NCI-H748 (cell line): ENCODE results near the gene CHST12.

ENCODE experiments used
- DNase-seq: peaks from one replicate; lab custom pipeline; 2025; ENCODE audit not compliant: unreplicated experiment; lab: John Stamatoyannopoulos, UW

The CHST12 gene

DNA sequence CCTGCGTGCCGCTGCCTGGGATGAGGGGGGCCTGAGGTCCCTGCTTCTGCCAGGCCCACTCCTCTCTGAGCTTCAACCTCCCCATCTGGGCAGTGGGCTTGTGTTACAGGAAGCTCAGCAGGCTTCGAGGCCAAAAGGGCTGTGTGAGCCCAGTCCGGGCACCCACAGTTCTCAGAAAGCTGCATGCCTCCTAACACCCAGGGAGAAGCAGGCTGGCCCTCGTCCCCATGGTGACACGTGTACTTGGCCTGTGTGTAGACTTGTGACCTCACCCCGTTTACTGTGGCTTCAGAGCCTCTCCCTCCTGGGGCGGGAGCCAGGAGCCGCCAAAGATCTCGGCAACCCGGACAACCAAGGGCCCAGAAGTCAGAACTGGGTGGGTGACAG lies 75.0 kb downstream of the CHST12 start:
- DNase-seq, result no peak

- no peak for DNase-seq
These were observed 75.4 kb downstream of the CHST12 start for GRCh38 chr7:2478800-2479199.

DNA sequence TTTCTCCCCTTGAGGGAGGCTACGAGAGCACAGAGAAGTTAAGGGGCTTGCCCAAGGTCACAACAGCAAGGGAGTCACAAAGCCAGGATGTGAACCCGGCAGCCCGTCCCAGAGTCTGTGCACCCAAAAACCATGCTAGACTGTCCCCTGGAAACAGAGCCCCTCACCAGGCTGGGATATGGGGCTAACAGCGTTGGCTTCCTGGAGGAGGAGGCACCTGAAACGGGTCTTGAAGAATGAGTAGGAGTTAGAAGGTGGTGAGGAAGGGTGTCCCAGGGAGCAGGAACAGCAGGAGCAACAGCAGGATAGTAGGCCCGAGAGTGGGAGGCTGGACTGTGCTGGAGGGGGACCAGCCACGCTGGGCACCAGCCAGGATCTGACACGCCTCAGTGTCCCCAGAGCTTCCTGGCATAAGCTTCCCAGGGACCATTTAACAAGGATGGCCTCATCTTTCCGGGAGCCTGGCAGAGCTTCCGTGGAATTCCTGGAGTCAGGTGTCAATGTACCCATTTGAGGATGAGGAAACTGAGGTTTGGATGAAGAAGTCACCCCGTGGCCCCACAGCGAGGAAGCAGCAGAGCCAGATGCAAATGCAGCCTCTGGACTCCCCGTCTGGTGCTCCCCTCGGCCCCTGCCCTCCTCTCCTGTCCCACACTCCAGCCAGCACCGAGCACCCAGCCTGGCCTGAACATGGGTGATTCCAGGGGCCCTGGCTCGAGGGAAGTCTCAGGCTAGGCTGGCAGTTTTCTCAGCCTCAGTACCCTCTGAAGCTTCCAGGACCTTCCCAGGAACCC lies 76.1 kb downstream of the CHST12 start:
- DNase-seq, result no peak

- no peak for DNase-seq
These were observed 76.6 kb downstream of the CHST12 start for GRCh38 chr7:2480070-2480408.

- DNase-seq, result no peak
These were observed 77.8 kb downstream of the CHST12 start for GRCh38 chr7:2481195-2481594.

DNA sequence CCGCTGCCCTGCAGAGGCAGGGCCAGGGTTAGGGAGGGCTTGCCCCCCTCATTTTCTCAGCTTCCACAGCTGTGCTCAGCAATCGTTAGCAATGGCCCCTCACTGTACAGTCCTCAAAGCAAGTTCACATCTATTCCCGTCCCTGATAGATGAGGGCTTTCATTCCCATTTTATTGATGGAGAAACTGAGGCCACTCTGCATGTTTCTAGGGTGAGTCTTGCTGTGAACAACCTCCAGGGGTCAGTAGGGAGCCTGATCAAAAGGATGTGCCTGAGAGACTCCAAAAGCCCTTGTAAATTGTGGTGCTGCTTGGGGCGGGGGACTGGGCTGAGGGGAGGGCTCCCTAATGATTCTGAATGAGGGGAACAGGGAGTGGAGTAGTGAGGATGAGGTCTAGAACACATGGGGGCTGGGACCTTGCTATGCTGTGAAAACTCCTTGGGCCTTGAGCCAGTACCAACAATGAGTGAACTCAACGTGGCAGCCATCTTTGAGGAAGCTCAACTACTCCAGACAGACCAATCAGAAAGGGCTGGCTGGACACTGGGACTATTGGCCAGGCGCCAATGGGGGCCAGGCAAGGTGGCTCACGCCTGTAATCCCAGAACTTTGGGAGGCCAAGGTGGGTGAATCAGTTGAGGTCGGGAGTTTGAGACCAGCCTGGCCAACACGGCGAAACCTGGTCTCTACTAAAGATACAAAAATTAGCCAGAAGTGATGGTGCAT lies 79.5 kb downstream of the CHST12 start:
- DNase-seq, result no peak

DNA sequence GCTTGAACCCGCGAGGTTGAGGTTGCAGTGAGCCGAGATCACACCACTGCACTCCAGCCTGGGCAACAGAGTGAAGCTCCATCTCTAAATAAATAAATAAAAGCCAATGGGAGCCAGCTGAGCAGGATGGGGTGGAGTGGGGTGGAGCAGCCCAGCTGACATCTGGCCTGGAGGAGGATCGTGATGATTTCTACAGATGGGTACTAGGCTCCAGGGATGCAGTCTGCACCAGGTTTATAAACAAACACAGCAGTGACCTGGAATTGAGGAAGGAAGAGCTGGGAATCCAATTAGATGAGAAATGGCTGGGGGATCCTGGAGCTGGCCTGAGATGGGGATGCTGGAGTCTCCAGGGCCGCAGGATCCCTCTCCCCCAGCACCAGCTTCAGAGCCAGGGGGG lies 80.1 kb downstream of the CHST12 start:
- DNase-seq, result peak; percentile 62

GRCh38 chr7:2484868-2485267 lies 81.5 kb downstream of the CHST12 start:
- no peak for DNase-seq

DNA sequence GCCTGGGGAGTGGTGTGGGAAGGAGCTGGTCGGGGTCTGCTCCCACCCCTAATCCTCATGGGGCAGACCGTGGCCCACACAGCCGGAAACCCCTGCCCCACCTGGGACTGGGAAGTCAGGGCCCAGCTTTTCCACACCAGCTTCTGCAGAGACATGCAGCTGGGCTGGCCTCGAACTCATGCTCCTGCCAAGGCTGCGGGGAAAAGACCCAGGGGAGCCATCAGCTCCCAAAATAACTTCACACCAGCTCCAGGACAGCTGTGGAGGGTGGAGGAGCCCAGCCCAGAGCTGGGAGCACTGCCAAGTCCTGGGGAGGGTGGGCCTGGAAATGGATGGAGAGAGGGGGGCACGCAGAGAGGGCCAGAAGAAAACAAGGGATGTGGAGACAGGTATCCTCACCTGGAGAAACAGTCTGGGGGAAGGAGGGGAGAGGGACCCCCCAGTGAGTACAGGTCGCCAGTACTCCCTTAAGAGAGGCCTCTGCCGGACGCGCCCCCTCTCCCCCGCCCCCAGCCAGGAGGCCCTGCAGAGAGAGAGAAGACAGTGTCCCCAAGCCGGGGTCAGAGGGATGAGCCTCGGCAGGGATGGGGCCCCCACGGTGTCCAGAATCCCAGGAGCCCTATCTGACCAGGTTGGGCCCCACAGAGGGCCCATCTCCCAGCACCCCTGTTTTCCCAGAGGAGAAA lies 84.3 kb downstream of the CHST12 start:
- DNase-seq, result no peak

- DNase-seq, result no peak
These were observed 84.8 kb downstream of the CHST12 start for GRCh38 chr7:2488272-2488645.

DNA sequence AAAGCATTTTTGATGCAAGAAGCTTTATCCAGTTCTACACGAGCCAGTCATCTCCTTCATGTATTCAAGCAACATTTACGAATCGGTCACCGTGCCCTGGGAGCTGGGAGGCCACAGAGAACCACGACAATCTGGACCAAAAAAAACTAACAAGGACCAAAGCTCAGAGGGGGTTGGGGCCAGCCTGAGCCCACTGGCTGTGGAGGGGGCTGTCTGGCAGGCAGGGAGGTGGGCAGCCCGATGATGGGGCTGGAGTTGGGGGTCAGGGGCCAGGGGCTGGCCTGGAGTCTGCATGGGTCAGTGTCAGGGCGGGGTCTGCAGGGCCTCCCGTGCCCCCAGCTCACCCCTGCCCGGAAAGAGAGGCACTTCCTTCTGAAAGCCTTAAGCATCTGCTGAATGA lies 85.3 kb downstream of the CHST12 start:
- DNase-seq, result no peak

- no peak for DNase-seq
These were observed 86.8 kb downstream of the CHST12 start for GRCh38 chr7:2490181-2490651.

DNA sequence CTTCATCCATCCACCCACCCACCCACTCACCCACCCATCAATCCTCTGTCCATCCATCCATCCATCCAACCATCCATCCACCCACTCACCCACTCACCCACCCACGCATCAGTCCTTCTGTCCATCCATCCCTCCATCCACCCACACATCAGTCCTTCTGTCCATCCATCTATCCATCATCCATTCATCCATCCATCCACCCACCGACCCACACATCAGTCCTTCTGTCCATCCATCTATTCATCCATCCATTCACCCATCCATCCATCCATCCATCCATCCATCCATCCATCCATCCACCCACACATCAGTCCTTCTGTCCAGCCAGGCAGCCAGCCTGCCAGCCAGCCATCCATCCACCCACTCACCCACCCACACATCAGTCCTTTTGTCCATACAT lies 88.6 kb downstream of the CHST12 start:
- DNase-seq, result no peak

DNA sequence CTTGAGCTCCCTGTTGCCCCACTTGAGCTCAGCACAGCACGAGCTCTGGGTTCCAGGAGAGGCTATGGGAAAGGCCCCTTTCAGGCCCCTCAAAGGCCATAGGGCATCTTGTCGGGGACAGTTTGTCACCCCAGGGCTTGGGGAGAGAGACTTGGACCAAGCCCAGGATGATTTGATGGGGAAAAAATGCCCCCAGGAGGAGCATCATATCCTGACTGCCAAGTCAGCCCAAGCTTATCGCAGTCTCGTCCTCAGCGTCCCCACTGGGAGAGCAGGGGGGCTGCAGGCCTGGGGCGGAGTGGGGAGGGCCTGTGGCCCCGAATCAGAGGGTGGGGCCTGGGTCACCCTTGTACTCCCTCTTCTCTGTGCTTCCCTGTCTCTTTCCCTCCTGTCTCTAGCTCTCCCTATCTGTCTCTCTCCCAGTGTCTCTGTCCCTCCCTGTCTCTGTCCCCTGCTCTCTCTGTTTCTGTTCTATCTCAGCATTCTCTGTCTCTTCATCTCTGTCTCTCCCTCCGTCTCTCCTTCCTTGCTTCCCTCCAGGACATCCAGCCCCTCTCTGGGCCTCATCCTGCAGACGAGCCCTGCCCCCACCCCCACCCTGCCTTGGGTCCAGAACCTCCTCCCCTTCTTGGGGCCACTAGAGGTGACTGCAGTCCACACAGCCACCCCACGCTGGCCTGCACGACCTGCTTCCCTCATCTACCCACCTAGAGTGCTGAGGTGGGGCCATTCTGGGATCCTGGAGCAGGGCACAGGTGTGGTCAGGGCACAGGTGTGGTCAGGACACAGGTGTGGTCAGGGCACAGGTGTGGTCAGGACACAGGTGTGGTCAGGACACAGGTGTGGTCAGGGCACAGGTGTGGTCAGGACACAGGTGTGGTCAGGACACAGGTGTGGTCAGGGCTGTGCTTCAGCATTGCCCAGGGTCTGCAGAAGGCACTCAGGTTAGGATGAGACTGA lies 90.1 kb downstream of the CHST12 start:
- no peak for DNase-seq

GRCh38 chr7:2494191-2495130 lies 91.0 kb downstream of the CHST12 start:
- DNase-seq, result no peak

DNA sequence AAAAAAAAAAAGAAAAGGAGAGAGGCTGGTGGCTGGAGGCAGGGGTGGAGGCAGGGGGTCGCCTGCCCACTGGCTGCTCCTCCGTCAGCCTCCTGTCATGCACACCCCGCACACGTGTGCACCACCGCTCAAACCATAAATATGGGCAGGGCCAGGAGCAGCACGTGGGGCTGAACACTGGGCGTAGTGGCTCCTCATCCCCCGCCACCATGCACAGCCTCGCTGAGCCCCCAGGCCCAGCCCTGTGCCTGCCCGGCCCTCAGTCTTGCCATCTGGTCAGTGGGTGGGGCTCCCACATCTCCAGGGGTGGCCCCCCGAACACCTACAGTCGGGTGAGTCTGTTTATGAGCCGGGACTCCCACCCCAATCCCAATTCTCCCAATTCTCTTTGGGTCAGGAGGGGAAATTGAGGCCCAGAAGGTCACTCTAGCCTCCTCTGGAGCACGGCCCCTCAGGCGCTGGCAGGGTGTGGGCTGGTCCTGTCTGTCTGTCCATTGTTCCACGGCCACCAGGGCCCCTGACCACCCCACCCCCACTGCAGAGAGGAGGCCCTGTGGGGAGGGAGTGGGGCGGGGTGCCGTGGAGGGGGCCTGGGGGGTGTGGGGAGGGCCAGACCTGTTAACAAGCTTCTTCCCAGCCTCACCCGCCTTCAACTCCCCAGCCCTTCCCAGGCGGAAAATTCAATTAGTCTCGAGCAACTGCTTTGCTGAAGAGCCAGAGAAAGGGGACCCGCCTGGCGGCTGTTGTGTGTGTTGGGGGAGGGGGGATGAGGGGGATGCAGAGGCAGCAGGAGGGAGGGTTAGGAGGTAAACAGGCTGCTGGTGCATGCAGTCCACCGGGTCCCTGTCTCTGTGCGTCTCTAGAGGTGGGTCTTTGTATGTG lies 92.2 kb downstream of the CHST12 start:
- peak; percentile 61 for DNase-seq

DNA sequence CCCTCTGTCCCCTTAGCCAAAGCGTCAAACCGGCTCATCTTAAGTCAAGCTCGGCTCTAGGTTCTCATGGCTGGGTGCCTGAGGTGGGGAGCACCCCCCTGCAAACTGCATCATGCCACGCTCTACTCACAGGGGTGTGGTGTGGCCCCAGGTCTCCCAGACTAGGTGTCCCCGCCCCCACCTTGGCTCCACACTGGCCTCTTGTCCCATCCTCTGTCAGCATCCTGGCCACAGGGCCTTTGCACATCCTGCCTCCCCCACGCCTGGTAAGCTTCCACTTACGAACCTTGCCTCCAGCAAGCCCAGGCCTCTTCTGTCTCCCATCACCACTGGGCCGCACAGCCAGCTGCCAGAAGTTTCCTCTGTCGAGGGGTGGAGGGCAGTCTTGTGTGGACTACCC lies 93.0 kb downstream of the CHST12 start:
- no peak for DNase-seq

- DNase-seq, result no peak
These were observed 93.7 kb downstream of the CHST12 start for GRCh38 chr7:2497065-2497464.
